Gastrocnemius medialis (tissue), 4 donors: ENCODE results near the gene ACTL6B. TPM values are rescaled to one million over a fixed set of nuclear protein-coding genes. Genes with fewer than 3 reads are reported as not detected.

Source experiments
- ATAC-seq, 2 donors: fragments of 150-250 bp; one replicate each; pipeline ENCODE4 v1.9.1; 2016
- DNase-seq, 2 donors: peaks; one replicate each; pipeline ENCODE4 v3.0.0-alpha.2; 2019
- H3K27ac ChIP-seq, 4 donors: fragments of 200-600 bp; sonication (generic); 1 replicate in 1 of 4; 2 replicates in 3 of 4; pipeline ENCODE4 v1.5.1; 2016 to 2018; ENCODE audit warnings: mild to moderate bottlenecking in 2 of 4, moderate library complexity in 1 of 4
- H3K27me3 ChIP-seq, 3 donors: fragments of 200-600 bp; sonication (generic) in 2 of 3; 1 replicate in 1 of 3; 2 replicates in 2 of 3; pipeline versions ENCODE4 v1.5.1 to v1.6.0; 2016 to 2019; ENCODE audit warnings: mild to moderate bottlenecking in 1 of 3, moderate library complexity in 1 of 3
- H3K36me3 ChIP-seq, 2 donors: fragments of 200-600 bp; sonication (generic) in 1 of 2; one replicate each; pipeline ENCODE4 v1.5.1; 2017 to 2018
- H3K4me1 ChIP-seq, 2 donors: fragments of 200-600 bp; sonication (generic) in 1 of 2; one replicate each; pipeline ENCODE4 v1.5.1; 2016 to 2017; ENCODE audit warnings: mild to moderate bottlenecking in 2 of 2
- H3K4me3 ChIP-seq, 4 donors: fragments of 200-600 bp; sonication (generic) in 3 of 4; 1 replicate in 1 of 4; 2 replicates in 3 of 4; pipeline ENCODE4 v1.5.1; 2016 to 2019; ENCODE audit warnings: mild to moderate bottlenecking in 2 of 4
- H3K9me3 ChIP-seq, 3 donors: fragments of 200-600 bp; sonication (generic) in 2 of 3; 1 replicate in 1 of 3; 2 replicates in 2 of 3; pipeline ENCODE4 v1.5.1; 2016 to 2019
- CTCF ChIP-seq, 5 experiments: fragments of 450-650 bp in 3 of 5; fragments of 200-600 bp in 2 of 5; sonication (generic) in 2 of 5; IDR thresholded peaks in 4 of 5; conservative IDR thresholded peaks in 1 of 5; 1 replicate in 4 of 5; 2 replicates in 1 of 5; pipeline ENCODE4 v1.5.1; 2016 to 2019; ENCODE audit warnings: antibody characterized with exemption in 5 of 5, mild to moderate bottlenecking in 3 of 5, moderate library complexity in 3 of 5
- POLR2A ChIP-seq, 2 donors: fragments of 450-650 bp; IDR thresholded peaks; one replicate each; pipeline ENCODE4 v1.6.1; 2017; ENCODE audit warnings: antibody characterized with exemption in 2 of 2, mild to moderate bottlenecking in 2 of 2, moderate library complexity in 2 of 2
- in situ Hi-C, 4 donors: fragments of 200-750 bp; cut with MboI; loops; one replicate each; pipeline versions ENCODE4 v1.15.0 to v1.8.0; 2017; ENCODE audit warnings: low sequenced_read_pairs in 4 of 4
- intact Hi-C: fragments of 100-400 bp; cut with DNase I; formaldehyde crosslinking; loops from one replicate; pipeline ENCODE4 v1.15.1; 2023; ENCODE audit warnings: low total_unique reads
- total RNA-seq, 4 donors: library from RNA; depleted of rRNA; stranded (reverse); fragments of >200 nt; gene quantifications; one replicate each; pipeline versions ENCODE4 v1.1.0 to v1.2.3, GENCODE V29; 2016

Gene ACTL6B
- total RNA-seq, 4 donors from 2014 or later: not detected

- in situ Hi-C loops (no loop called here), intact Hi-C loops (no loop called here)
- TF ChIP-seq POLR2A (IDR thresholded peaks at IDR 0.05) (no peak), CTCF (IDR thresholded peaks at IDR 0.05 in 4 of 5, conservative IDR thresholded peaks at IDR 0.05 in 1 of 5) (no peak)
- peaks cover 0 to 64% of the 10 kb centered on the region in 2 donors for H3K36me3 ChIP-seq
- DNase-seq (no peak), ATAC-seq (no peak)
- H3K9me3 ChIP-seq: no peaks in the 10 kb centered on the region
- peaks cover 31 to 34% of the 10 kb centered on the region in 2 donors for H3K4me1 ChIP-seq
- no peak overlapping the region for H3K4me3 ChIP-seq
- no peak overlapping the region for H3K27ac ChIP-seq
- no peaks in the 10 kb centered on the region for H3K27me3 ChIP-seq
Measured at GRCh38 chr7:100687261-100687660, 31.0 kb upstream of the ACTL6B start.

- no peak for DNase-seq
- no peak for ATAC-seq
- Histone ChIP-seq H3K4me3 (no peak overlapping the region), H3K4me1 (peaks cover 27 to 30% of the 10 kb centered on the region in 2 donors), H3K9me3 (no peaks in the 10 kb centered on the region), H3K36me3 (peaks cover 0 to 68% of the 10 kb centered on the region in 2 donors), H3K27me3 (no peaks in the 10 kb centered on the region), H3K27ac (no peak overlapping the region)
- TF ChIP-seq CTCF (IDR thresholded peaks at IDR 0.05 in 4 of 5, conservative IDR thresholded peaks at IDR 0.05 in 1 of 5): no peak
- no peak for TF ChIP-seq POLR2A (IDR thresholded peaks at IDR 0.05)
- intact Hi-C loops: no loop called here
- in situ Hi-C loops: no loop called here
Measured at GRCh38 chr7:100686822-100687211, 30.6 kb upstream of the ACTL6B start.

- in situ Hi-C loops: no loop called here
- no peak for TF ChIP-seq POLR2A (IDR thresholded peaks at IDR 0.05)
- Histone ChIP-seq H3K27me3 (no peaks in the 10 kb centered on the region), H3K4me3 (no peak overlapping the region), H3K27ac (no peak overlapping the region), H3K9me3 (no peaks in the 10 kb centered on the region), H3K4me1 (peaks cover 22 to 25% of the 10 kb centered on the region in 2 donors), H3K36me3 (peaks cover 0 to 73% of the 10 kb centered on the region in 2 donors)
- intact Hi-C loops: no loop called here
- ATAC-seq (no peak), DNase-seq (no peak)
Measured at GRCh38 chr7:100686201-100686821, 30.1 kb upstream of the ACTL6B start.

GRCh38 chr7:100685631-100686145 lies 29.4 kb upstream of the ACTL6B start:
- peaks cover 0 to 74% of the 10 kb centered on the region in 2 donors for H3K36me3 ChIP-seq
- DNase-seq (no peak), ATAC-seq (no peak)
- H3K4me3 ChIP-seq: no peak overlapping the region
- no peaks in the 10 kb centered on the region for H3K9me3 ChIP-seq
- in situ Hi-C loops: no loop called here
- intact Hi-C loops: no loop called here
- TF ChIP-seq CTCF (IDR thresholded peaks at IDR 0.05 in 4 of 5, conservative IDR thresholded peaks at IDR 0.05 in 1 of 5): no peak
- TF ChIP-seq POLR2A (IDR thresholded peaks at IDR 0.05): no peak
- no peak overlapping the region for H3K27ac ChIP-seq
- no peaks in the 10 kb centered on the region for H3K27me3 ChIP-seq
- peaks cover 15 to 19% of the 10 kb centered on the region in 2 donors for H3K4me1 ChIP-seq

GRCh38 chr7:100685049-100685605 lies 28.9 kb upstream of the ACTL6B start:
- H3K36me3 ChIP-seq: peaks cover 0 to 74% of the 10 kb centered on the region in 2 donors
- no peak for DNase-seq

More at GRCh38 chr7:100685049-100685605, 28.9 kb upstream of the ACTL6B start:
- intact Hi-C loops (no loop called here), in situ Hi-C loops (no loop called here)
- Histone ChIP-seq H3K4me1 (peaks cover 10 to 13% of the 10 kb centered on the region in 2 donors), H3K4me3 (no peak overlapping the region), H3K9me3 (no peaks in the 10 kb centered on the region), H3K27me3 (no peaks in the 10 kb centered on the region), H3K27ac (no peak overlapping the region)
- no peak for TF ChIP-seq POLR2A (IDR thresholded peaks at IDR 0.05)
- no peak for TF ChIP-seq CTCF (IDR thresholded peaks at IDR 0.05 in 4 of 5, conservative IDR thresholded peaks at IDR 0.05 in 1 of 5)
- ATAC-seq: no peak
